ENCODE measurements around the gene FEM1A. TPM values are rescaled to one million over a fixed set of nuclear protein-coding genes. Genes with fewer than 3 reads are reported as not detected.
"Not testable (repeated sequence)": the region's sequence is repeated elsewhere in the genome, so short reads cannot be mapped to it uniquely, and the experiment has no call there.

Gene FEM1A
- total and polyA plus RNA-seq, 4 donors, result 0.25 to 15.1 (median 7.4) TPM

GRCh38 chr19:4744451-4745174 lies 46.9 kb upstream of the FEM1A start:
- H3K9me3 ChIP-seq (ENCODE audit: control insufficient read depth in 4 of 4, low read length in 3 of 4), result no peaks in the 10 kb centered on the region
- no peaks in the 10 kb centered on the region for H3K4me1 ChIP-seq (ENCODE audit: control insufficient read depth in 4 of 4, insufficient read depth in 4 of 4, low read length in 3 of 4)
- H3K4me3 ChIP-seq (ENCODE audit: low read depth in 1 of 3, low read length in 3 of 3), result no peak overlapping the region
- H3K36me3 ChIP-seq (ENCODE audit: control insufficient read depth in 4 of 4, insufficient read depth in 3 of 4, low read depth in 1 of 4, low read length in 3 of 4), result no peaks in the 10 kb centered on the region
- WGBS, result 71% methylated on average over 8 of the region's 8 CpGs
- H3K9ac ChIP-seq (ENCODE audit: low read depth in 1 of 2, low read length in 2 of 2), result no peak overlapping the region
- no peak for DNase-seq (ENCODE audit: low spot score)
- H3K27ac ChIP-seq (ENCODE audit: low read depth in 1 of 2, low read length in 2 of 2), result no peak overlapping the region
- no peak for TF ChIP-seq SP1 (IDR thresholded peaks at IDR 0.05)
- no peak for TF ChIP-seq REST (IDR thresholded peaks at IDR 0.05)
- no peak for TF ChIP-seq NR2F2 (IDR thresholded peaks at IDR 0.05)
- no peak for TF ChIP-seq FOXA2 (IDR thresholded peaks at IDR 0.05)
- TF ChIP-seq TAF1 (conservative IDR thresholded peaks at IDR 0.05), result no peak
- no peak for TF ChIP-seq MAX (IDR thresholded peaks at IDR 0.05)
- TF ChIP-seq RAD21 (IDR thresholded peaks at IDR 0.05), result no peak
- no peak for TF ChIP-seq YY1 (IDR thresholded peaks at IDR 0.05)
- TF ChIP-seq ZBTB33 (IDR thresholded peaks at IDR 0.05), result no peak
- no peak for TF ChIP-seq JUND (IDR thresholded peaks at IDR 0.05)
- TF ChIP-seq HNF4A (conservative IDR thresholded peaks at IDR 0.05), result no peak
- TF ChIP-seq ATF3 (IDR thresholded peaks at IDR 0.05), result no peak
- TF ChIP-seq FOXA1 (IDR thresholded peaks at IDR 0.05), result no peak
- TF ChIP-seq GABPA (IDR thresholded peaks at IDR 0.05 in 1 of 2, conservative IDR thresholded peaks at IDR 0.05 in 1 of 2), result no peak
- no peak for TF ChIP-seq HNF4G (IDR thresholded peaks at IDR 0.05)
- no peak for TF ChIP-seq EGR1 (IDR thresholded peaks at IDR 0.05; ENCODE audit: low read depth in 2 of 2)
- TF ChIP-seq CTCF (IDR thresholded peaks at IDR 0.05; ENCODE audit: low read depth, low read length, missing input control), result no peak
- no peak for TF ChIP-seq RXRA (IDR thresholded peaks at IDR 0.05)
- no peaks in the 10 kb centered on the region for H3K27me3 ChIP-seq (ENCODE audit: control insufficient read depth in 4 of 4, insufficient read depth in 4 of 4, low read length in 3 of 4)

GRCh38 chr19:4745175-4745574 lies 46.4 kb upstream of the FEM1A start:
- not testable (repeated sequence) for H3K4me3 ChIP-seq (ENCODE audit: low read depth in 1 of 3, low read length in 3 of 3); H3K36me3 ChIP-seq (ENCODE audit: control insufficient read depth in 4 of 4, insufficient read depth in 3 of 4, low read depth in 1 of 4, low read length in 3 of 4); H3K4me1 ChIP-seq (ENCODE audit: control insufficient read depth in 4 of 4, insufficient read depth in 4 of 4, low read length in 3 of 4); DNase-seq (ENCODE audit: low spot score); H3K9ac ChIP-seq (ENCODE audit: low read depth in 1 of 2, low read length in 2 of 2); H3K9me3 ChIP-seq (ENCODE audit: control insufficient read depth in 4 of 4, low read length in 3 of 4); H3K27ac ChIP-seq (ENCODE audit: low read depth in 1 of 2, low read length in 2 of 2); H3K27me3 ChIP-seq (ENCODE audit: control insufficient read depth in 4 of 4, insufficient read depth in 4 of 4, low read length in 3 of 4)
- 81% methylated on average over 10 of the region's 10 CpGs for WGBS
